GM19397 (cell line): ENCODE measurements around the gene HOXB1.

Experiments
- ATAC-seq: cut with Tn5 transposase; IDR thresholded peaks from one replicate; pipeline ENCODE4 v1.9.1; 2021; ENCODE audit warnings: mild to moderate bottlenecking, moderate library complexity; ENCODE audit not compliant: unreplicated experiment

Gene HOXB1

DNA sequence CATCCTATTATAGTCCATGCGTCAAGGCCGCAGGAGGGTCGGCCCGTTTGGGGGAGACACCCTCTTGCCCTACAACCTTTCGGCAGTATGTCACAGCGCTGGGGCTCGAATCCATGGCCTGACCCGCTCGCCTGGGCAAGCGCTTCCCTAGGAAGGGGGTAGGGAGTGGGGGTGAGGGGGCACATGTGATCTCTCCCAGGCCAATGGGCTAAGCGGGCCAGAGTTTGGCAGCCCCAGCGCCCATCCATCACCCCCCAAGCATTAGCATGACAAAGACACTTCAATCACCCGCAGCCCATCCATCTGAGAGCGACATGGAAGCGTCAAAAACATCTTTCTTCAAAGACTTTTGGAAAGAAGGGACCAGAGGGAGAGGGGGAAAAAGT is at the start of gene HOXB1:
Gene HOXB1 (minus strand): TSS at position 125 of the 386 bp plus-strand sequence. CDS start 107 bp downstream, at position 18.
- ATAC-seq = no peak

DNA sequence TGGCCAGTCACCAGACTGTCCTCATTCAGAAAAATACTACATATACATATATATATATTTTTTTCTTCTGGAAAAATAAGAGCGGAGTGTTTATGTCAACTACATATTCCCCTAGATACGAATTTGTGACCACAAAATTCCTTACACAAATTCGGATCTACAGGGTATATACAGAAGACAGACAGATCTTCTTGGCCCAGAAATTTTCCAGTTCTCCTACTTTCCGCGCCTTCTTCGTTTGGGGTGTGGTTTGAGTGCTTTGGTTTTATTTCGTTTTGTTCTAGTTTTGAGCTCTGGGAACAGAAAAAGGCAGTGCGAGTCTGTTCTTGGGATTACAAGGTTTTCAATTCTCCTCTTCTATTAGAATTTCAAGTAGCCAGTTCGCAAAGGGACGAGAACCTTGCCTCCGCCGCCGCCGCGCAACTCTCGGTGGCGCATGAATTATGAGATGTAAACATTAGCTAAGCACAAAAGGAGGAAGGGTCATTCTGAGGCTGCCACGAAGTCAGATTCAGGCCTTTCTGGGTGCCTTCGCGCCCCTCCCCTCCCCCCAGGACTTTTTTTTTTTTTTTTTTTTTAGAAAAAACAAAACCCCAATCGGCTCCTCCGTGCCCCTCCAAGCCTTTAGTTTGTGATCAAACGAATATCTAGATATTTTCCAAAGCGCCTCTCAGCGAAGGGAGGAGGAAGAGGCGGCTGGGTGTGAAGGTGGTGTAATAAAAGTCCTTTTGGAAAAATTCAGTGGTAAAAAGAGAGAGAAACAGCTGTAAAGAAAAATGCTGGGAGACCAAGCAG is 49.1 kb upstream of the HOXB1 start:
- ATAC-seq = no peak

DNA sequence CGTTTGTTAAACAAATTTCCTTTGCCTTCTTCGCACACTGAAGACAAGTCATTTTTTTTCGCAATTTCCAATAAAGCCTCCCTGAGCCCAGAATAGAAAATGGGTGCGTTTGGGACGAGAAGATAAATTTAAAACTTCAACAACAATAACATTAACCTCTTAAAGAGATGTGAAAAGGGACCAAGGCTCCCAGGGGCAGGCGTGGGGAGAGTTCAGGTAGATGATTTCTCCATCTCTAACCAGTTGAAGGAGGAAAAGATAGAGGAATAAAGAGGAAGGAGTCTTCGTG is 48.6 kb upstream of the HOXB1 start:
- ATAC-seq = no peak

DNA sequence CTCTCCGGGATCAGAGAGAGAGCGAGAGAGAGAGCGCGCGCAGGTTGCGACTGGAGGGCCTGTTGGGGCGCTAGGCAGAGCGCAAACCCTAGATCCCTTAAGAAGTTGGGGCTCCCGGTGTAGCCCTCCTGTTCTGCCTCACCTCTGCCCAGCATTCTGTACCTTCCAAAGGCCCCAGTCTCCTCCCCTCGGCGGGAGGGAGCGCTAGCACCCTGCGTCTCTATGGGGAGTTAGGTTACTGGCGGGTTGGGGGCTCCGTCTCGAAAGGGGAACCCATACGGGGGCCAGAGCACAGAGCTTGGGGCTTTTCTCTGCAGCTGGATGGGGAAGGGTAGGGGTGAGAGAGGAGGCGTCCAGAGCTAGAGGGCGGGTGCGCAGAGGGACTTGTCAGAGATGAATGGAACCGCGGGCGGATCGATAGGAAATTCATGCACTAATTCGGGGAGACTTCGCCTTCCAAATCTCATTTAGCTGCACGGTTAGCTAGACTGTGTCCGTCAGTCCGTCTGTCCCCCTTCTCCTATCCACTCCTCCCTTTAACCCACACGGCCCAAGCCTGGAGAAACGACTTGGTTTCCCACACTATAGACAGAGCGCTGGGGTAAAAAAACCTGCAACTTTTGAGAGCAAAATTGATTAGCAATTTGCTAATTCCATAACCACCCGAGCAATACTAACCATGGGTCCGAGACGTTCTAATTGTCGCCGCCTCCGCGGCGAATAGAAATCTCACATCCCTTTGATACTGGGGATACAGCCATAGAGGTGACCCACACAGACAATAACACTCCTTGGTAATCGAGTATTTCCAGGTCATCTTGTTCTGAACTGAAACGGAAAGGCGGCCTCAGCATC is 48.0 kb upstream of the HOXB1 start:
- peak; percentile 25 for ATAC-seq

DNA sequence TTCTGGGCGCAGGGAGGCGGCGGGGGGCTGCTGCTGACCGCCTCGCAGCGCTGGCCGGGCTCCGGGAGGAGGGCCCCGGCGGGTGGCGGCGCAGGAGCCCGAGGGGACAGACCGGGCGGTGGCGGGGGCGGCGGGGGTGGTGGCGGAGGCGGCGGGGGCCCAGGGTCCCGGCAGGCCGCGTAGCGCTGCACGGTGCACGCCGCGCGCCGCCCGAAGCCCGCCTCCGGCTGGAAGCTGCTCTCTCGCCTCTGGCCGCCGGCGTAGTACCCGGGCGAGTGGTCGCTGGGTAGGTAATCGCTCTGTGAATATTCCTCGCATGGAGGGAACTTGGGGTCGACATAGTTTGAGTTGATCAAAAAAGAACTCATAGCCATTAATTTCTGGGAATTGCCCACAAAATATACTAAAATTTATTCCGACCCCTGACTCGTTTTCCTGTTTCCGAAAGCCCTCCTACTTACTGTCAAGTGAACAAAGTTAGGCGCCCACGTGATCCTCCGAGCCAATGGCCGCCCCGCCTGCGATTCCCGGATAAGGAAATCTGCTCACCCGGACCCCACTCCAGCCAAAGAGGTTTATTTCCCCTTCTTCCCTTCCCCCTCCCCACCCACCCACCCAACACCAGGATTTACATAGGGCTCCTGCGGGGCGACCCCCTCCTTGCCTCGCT is 47.3 kb upstream of the HOXB1 start, which contains the start of gene HOXB4:
Gene HOXB4 (minus strand): TSS at position 405 of the 670 bp plus-strand sequence. CDS start 31 bp downstream, at position 374.
- peak; percentile 50 for ATAC-seq

DNA sequence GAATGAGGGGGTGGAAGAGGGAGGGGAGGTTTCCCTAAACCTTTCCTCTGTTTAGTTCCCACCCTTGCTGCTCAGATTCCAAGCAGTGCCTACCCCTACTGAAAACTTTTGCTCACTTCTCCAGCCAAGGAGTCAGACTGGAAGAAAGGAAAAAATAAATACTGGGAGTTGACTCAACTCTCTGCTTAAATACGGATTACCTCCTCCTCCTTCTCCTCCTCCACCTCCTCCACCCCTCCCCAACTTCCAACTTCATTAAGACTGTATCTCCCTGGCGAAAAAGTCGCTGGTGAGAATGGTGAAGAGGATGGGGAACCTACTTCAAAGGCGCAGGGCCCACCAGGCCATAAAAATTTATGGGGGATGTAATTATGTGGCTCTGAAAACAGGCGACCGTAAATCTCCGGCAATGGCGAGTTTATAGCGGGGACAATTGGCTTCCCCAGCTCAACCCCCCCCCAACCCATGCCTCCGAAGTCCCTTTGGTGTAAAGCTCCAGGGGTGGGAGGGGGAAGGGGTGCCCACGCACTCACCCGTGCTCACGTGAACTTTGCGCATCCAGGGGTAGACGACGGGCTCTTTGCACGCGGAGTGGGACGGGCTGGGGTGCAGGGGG is 46.6 kb upstream of the HOXB1 start:
- ATAC-seq = peak; percentile 7

DNA sequence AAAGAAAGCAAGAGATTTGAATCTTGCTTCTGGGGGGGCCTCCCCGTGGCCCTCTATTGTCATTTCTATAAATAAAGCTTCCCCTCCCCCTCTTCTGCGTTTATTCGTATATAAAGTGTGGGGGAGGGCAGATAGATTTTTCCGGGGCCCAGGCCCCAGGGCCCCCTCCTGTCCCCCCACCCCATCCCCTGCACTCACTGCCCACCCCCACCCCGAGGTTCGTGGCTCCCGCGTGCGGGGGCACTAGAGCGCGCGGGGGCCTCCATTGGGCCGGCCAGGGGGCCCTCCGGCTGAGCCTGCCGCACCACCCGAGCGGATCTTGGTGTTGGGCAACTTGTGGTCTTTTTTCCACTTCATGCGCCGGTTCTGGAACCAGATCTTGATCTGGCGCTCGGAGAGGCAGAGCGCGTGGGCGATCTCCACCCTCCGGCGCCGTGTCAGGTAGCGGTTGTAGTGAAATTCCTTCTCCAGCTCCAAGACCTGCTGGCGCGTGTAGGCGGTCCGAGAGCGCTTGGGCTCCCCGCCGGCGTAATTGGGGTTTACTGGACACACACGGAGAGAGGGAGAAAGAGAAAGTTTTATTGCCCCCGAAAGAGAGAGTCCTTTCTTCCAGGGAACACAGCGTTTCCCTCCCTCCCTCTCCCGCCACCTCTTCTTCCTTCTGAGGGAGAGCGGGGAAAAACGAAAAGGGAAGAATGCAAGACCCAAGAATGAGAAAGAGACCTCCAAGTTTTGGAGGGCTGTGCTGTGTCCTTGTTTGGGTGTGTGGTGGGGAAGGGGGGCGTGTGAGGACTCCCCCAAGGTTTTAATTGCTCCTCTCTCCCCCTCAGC is 45.9 kb upstream of the HOXB1 start:
- no peak for ATAC-seq

DNA sequence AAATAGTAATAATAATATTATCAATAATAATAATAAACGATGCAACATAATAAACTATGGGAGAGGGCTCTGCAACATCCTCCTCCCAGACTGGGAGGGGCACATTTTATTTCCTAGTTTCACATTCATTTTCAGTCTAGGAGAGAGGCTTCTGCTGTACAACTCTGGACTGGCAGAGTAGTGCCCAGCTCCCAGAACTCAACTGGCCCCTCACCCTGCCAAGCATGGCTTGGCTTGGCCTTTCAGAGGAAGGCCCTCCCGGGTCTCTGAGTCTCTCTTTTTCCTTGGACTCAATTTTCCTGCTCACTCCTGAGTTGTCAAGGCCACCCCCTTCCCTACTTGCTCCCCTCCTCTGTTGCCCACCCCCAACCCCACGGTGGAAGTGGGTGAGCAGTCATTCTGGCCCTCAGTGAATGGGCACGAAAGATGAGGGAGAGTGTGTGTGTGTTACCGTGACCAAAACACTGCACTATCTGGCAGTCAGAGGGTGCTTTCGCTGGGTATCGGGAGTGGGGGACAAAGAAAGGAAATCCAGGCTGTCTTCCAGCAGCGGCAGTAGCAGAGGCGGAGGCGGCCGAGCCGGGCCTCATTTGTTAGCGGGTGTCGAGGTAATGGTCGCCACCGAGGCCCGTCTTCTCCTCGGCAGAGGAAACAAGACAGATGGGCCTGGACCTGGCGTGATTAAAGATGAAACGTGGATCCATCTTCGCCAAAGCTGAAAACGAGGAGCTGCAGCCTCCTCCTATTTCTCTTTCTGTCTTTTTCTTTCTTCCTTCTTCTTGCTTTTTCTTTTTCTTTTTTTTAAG is 45.1 kb upstream of the HOXB1 start:
- no peak for ATAC-seq

DNA sequence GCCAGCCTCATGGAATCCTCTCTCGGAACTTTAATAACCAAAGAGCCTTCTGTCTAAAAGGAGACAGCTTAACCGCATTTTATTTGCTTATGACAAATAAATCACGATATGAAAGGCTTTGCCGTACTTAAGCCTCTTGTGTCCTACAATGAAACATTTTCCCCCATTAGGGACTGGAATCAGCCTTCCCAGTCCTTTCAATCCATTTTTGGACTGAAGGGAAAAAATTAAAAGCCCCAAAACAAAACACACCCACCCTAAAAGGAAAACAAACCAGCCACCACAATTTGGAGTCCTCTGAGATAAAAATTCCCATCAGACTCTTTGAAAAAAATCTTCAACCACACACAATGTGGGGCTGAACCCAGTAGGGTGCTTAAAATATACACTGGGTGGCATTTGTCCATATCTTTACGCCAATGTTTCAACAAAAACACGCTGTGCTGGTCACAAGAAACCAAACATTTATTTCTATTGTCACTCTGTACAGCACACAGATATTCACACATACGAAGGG is 44.3 kb upstream of the HOXB1 start:
- no peak for ATAC-seq

DNA sequence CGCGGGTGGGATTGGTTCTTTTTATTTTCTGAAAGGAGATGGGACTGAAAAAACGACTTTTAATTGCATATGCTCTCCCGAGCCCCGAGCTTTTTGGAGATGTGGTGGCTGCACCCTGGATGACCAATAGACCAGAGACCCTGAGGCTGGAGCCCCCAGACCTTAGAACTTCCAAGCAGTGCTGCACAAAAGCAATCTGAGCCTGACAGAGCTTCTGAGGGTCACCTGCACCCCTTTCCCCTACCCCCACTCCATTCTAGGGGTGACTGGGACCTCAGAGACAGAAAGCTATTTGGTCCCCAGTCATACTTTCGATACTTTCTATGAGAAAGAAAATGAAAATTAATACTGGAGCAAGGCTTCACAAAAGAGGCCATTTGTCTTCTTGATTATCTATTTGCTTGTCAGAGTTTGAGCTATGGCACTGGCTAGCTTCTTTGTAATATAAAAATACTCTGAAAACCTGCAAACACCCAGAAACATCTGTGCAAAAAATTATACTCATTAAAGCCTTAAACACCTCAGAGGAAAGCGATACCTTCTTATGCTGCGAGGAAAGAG is 43.8 kb upstream of the HOXB1 start:
- no peak for ATAC-seq

DNA sequence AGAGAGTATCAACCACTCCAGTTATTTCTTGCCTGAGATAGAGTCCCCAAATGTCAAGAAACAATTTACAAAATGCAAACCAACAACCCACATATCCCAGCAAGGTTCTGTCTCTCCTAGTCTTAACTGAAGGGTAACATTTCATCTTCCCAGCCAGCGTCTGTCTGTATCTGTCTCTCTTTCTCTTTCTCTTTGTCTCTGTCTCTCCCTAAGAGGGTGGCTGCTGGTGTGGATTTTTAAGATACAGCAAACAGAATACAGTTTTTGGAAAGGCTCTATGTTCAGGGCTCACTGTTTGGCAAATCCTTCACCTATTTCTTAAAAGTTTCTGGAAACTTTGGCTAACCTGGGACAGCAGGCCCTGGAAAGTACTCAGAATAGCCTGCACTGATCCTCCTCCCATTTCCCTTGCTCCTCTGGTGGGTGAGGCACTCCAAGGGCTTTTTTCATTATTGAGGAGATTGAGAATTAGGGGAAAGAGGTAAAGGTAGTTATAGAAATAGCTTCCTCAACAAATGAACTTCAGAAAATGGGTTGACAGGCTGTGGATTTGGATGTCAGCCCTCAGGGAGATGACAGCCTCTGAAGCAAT is 41.1 kb upstream of the HOXB1 start:
- no peak for ATAC-seq

DNA sequence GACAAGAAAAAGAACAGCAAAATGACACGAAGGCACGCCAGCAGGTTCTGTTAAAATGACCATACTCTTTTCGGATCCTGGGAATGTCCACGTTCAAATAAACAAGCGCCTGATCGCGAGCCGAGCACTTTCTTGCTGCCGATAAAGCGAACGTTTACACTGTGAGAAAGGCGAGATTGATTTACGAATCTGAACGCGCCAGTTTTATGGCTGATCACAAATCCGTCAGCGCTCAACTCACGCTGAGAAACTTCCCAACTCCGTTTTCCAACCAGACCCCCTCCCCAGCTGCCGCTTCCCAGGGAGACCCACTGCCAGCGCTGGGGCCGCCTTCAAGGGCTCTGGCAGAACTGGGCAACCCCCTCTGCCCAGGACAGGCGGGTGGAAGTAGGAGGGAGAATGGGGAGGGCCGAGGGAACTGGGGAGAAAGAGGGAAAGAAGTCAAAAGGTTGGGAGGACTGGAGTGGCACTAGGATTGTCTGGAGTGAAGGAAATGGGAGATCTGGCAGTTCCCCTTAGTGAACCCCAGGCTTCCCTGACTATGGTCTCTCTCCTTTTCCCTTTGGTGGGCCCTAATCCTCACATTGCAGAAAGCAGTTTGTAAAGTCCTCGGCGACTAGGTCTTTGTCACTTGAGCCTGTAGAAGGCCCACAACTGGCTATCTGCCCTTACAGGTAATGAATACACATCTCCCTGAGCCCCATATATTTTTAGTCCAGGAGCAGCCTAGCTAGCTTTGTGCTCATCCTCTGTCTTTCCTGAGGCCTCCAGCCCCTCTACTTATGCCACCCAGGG is 40.4 kb upstream of the HOXB1 start:
- ATAC-seq = no peak

DNA sequence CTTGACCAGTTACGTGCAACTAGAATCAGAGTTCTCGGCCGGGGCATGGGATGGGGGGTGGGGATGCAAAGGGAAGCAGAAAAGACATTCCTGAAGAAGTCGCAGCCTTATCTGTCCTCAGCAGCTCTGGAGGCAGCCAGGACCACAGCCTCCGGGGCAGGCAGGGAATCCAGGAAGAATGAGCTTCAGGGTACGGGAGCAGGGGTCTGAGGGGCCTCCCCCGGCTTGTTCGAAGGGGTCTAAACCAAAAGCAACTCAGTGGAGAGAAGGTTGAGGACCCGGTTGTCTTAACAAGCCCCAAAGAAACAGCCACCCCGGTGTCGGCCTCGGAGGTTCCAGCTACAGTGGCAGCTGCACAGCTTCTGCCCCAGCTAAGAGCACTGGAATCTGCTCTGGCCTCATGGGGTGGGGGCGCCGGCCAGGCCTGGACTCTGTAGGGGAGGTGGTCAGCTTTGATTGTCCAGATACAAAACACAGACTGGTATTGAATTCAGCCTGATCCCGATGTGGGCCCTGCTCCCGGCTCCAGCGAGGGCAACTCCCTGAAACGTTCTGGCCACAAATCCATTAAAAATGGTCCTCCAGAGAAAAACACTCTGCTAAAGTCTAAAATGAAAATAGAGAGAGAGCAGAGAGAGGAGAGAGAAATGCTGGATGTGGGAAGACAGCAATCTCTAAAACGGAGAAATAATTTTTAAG is 39.7 kb upstream of the HOXB1 start:
- ATAC-seq = no peak

DNA sequence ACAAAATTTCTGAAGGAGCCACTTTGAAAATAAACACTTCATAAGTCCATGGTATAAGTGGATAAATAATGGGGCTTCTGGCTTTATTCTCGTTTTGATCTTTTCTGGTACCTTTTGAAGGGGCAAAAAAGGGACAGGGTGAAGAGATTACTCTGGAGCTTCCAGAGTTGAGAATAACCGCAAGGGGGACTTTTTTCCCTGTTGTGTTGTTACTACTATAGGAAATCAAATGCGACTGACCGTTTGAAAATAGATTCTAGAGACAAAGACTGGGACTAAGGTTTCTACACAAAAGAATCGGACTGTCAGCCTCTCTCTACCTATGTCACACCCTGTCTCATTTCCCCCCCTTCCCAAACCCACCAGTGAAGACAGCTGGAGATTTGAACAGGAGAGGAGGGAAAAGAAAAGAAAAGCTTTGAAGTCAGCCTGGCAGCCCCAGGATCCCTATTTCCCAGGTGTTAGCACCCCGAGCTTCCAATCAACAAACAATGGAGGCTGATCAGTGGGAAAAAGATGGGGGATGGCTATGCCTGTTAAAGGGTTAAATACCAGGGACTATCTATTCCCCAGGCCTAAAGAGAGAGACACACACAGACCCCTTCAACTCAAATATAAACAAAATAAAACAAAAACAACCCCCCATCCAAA is 39.0 kb upstream of the HOXB1 start:
- ATAC-seq = no peak

DNA sequence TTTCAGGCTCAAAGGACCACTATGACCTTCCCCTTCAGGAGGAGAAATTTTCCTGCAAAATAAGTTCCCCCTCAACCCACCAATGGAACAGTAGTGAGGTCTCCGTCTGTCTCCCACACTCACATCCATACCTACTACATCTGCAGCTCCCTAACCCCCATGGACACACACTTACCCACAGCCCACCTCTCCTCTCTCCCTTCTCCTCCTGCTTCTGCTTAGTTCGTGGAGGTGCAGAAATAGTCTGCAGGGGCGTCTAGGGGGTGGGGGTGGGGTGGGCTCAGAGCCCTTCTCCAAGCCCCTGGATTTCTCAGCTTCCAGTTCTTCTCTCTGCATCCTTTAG is 38.4 kb upstream of the HOXB1 start:
- no peak for ATAC-seq

DNA sequence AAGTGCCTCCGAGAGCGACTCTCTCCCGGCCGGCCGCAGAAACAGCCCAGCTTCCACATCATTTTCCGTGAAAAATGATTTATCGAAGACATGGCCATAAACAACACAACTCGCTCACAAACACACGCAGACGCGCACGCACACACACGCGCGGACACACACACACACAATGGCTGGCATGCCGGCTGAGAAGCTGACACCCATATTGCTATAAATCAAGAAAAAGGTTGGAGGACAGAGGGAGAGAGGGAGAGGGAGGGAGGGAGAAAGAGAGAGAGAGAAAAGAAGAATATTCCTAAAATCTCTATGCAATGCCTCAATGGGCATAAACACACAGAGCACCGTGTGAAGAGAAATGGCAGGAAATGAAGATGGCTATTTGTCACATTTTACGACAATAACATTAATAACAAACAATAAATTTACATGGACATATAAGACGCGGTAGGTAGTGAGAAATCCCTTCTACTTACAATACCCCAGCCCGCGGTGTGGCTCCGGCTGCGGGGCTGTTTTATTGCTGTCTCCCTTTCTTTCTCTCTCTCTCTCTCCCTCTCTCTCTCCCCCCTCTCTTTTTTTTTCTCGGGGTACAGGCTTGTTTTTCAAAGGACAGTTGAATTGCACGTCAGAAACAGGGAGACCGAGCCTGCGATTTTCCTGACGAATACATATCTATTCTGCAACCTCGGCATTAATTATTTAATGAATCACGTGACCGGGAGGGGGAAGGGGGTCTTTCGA is 37.9 kb upstream of the HOXB1 start:
- ATAC-seq = no peak
